ENCODE measurements around the gene DCTN3.

The DCTN3 gene

DNA sequence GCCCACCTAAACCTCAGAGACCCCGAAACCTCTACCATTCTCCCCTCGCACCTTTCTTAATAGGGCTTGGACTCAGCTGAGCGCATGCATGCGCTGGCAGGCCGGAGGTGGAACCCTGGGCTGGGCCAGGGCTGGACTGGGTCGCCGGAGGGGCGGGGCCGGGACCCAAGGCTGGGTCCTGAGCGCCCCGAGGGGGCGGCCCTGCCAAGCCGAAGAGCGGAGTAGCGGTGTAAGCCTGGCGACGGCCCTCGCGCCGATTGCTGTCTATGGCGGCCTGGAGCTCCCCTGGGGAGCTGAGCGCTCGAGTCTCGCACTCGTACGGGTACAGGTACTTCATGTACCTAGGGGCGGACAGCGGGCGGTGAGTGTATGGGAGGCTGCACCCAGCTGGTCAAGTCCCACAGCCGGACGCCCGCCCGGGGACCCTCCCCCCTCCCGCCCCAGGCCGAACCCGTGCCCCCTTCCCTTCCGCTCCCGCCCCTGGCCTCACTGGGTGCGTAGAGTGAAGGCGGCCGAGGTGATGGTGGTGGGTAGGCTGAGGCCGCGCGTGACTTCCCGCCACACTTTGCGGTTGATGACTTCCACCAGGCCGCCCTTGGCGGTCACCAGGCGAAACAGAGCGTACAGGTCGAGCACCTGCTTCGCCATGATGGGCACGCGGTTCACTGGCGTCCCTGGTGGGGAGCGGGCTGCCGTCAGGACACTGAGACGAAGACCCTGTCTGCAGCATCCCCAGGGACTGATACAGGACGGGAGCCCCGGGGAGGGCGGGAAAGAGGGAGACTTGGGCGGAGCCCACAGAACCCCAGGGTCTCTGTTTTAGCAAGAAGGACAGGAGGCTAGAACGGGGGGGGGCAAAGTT is 3.3 kb upstream of the DCTN3 start:
- DNase-seq, result no peak

DNA sequence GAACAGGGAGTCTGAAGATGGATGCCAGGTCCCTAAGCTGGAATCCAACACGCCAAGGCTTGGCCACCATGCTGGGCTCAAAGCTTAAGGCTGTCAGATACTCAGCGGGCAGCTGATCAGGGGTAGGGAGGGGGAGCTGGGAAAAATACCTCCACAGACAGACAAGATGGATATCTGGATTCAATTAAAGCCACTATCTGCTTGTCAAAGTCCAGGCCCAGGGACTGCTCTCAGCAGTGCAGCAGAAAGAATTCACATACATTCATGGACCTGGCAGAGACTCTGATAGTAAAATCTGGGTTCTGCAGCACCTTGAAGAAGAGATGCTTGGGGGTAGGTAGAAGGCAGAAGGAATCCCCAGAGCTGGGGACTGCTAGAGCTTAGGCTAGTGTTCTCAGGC is 5.2 kb downstream of the DCTN3 start:
- DNase-seq, result no peak

DNA sequence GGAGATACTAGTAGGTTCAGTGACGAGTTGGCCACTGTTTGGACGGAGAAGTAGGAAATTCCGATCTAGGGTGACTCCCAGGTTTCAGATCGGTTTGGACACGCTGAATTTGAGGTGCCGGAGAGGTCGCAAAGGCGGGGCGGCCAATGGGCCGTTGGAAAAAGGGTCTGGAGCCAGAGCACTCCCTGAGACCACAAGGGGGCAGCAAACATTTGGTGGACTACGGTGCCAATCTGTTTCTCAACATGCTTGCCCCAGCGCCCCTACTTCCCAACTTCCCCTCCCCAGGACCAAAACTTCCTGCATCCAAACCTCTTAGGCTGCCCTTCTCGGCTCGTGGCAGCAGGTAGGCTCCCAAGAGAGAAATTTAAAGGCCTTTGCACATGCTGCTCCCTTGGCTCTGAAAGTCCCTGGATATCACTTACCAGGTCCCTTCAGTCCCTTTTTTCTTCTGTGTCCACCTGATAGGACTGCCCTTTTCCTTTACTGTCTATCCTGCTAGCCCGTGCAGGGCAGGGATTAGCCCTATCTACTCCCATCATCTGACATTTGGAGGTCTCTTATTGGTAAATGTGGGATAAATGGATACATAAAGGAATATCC is 7.4 kb downstream of the DCTN3 start:
- DNase-seq, result peak; percentile 73

DNA sequence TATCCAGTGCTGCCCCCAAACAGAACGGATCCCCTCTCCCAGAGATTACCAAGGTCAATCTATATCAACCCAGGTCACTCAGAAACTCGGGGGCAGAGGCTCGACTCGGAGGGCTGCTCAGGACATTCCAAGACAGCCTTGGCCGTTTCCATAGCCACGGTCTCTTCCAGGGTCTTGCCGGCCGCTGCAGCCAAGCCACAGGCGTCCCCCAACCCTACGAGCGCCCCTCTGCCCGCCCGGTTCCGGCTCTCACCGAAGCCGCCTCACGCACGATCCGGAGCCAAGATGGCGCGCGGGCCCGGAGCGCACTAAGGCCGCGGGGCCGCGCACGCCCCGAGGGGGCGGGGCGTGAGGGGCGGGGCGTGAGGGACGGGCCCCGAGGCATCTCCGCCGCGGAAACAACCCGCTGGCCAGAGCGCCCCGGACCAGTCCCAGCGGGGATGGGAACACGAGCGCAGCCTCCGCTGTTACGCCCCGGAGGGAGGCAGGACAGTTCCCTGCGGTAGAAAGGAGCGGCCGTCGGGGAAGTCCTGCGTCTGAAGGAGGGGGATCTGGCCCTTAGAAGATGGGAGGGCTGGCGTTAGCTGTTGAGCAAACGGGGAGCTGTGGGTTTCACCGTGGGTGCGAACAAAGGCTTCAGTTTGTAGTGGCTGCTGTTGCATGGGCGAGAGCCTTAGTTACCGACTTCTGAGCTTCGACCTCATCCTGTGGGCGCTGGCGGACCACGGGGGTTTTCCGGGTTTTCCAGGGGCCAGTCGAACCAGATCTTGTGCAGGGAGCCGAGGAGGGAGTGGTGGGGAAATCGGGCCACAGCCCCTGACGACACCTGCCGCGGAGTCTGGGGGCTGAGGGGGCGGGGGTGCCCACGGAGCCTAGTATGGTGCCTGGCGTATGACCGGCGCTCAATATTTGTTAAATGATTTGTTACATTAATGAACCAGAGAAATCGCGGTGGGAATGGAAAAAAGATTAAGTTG is 8.2 kb downstream of the DCTN3 start, which contains the start of gene RPP25L:
TSS of gene RPP25L (minus strand) at position 287 of the 977 bp plus-strand sequence. CDS start 801 bp downstream, outside the sequence.
- DNase-seq, result peak; percentile 86

DNA sequence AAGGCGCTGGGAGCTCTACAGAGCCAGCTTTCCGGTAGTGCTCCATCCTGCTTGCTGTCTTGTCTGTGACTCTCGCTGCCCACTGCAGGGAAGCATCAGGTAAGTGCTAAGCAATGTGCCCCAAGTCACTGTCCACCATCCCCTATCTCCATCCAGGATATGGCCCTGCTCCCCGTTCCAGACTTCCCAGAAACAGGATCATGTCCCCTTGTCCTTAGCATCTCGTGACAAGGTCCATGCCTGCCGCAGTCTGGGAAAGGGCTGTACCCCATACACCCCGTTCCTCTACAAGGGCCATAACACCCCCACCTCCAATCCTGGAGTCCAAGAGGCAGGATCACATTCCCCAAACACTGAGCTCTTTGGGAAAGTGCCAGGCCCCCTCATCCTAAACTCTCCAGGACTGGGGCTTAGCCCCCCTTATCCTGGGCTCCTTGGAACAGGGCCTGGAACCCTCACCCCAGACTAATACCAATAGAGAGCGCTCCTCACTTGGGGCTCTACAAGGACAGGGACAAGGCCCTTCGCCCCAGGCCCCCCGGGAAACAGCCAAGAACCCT is 9.0 kb downstream of the DCTN3 start:
- DNase-seq, result no peak

DNA sequence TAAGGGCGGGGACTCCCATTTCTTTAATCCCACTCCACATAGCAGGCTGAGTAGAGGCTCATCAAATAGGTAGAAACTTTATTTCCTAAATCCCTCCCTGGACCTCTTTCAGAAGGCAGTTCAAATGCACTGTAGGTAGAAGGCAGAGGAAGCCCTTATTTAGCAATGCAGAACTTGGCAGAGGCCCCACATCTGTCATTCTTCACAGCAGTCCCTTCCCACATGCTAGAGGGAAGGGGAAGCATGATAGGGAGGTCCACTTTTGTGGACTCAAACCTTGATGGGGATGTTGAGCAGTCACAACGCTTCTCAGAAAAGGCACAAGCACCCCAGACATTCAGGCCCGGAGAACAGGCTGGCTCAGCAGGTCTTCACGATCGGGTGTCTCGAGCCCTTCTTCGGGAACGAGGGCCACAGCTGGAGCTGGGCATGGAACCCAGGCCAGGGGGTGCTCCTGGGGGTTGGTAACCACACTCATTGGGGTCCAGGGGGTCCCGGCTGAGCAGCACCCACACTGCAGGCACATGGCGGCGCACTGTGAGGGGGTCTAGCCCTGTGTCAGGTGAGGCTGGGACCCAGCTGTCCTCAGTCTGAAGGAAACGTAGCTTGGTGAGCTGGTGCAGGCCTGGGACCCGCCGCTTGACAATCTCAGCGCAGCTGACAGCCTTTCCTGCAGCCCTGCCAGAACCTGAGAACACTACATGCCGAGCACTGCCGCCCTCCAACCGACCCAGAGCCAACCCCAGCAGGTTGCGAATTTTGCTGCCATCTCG is 9.7 kb downstream of the DCTN3 start:
- DNase-seq, result no peak

DNA sequence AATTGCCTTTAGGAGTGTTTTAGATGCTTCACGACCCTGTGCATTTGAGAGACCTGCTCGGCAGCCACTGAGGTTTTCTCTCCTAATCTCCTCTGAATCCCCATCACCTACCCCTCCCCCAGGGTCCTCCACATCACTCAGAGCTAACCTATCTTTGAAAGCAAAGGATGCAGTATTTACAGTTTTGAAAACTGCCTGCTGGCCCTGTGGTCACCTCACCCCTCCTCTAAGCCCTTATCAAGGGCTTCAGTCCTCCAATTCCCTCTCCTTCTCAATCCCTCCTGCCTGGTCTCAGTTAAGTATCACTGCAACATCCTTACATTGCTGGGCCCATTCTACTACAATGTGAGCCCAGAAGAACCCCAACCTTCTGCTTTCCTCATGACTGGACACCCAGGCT is 13.0 kb downstream of the DCTN3 start:
- DNase-seq, result no peak

DNA sequence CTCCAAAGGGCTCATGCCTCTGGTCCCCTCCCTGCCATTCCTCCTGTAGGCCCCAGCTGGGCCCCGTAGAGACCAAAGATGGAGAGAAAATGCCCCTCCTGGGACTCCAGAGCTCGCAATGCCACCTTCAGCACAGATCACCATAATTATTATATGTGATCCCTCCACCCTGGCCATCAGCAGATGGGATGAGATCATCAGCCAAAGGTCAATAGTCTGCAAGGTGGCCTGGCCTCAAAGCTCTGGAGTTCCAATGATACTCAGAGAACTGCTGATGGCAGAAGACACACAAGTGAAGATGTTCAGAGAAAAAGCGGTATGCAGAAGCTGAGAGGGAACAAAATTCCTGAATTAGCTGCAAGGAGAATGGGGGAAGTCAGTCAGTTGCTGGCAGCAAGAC is 13.4 kb downstream of the DCTN3 start:
- no peak for DNase-seq

DNA sequence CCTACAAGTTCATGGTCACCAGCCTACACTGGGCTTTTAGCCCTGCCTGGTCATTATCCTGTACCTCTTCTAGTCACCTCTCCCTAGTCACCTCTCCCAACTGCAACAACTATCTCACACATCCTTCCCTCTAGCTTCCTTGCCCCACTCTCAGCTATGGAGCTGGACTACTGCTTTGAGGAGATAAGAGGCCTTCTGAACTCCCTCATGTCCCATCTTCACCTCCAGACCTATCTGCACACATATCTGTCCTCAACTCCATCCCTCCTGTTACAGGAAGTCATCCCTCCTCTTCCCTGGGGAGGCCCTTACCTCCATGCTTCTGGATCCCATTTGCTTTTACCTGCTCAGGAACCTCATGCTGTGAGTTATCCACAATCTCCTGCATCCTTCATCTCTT is 14.1 kb downstream of the DCTN3 start:
- no peak for DNase-seq

DNA sequence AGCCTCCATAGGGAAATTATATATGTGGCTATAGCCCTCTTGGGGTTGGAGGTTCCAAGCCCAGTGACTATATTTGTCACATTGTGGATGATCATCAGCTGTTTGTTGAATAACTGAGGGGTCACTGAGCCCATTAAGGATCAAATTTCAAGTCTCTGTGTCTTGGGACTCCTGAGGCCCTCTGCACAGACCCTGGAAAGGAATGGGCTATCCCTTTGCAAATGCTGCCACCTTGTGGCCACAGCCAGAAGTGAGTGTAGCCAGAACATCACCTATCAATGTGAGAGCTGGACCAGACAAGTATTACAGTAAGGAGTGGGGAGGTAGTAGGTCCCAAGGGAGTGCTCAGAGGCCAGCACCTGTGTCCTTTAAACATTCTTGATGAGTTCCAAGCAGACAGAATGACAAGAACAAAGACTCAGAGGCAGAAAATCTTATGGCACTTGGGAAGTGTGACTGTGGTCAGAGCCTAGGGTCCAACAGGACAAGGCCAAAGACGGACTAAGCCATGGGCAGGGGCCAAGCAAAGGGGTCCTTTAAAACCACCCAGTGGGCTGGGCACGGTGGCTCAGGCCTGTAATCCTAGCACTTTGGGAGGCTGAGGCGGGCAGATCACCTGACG is 16.6 kb downstream of the DCTN3 start:
- peak; percentile 69 for DNase-seq

DNA sequence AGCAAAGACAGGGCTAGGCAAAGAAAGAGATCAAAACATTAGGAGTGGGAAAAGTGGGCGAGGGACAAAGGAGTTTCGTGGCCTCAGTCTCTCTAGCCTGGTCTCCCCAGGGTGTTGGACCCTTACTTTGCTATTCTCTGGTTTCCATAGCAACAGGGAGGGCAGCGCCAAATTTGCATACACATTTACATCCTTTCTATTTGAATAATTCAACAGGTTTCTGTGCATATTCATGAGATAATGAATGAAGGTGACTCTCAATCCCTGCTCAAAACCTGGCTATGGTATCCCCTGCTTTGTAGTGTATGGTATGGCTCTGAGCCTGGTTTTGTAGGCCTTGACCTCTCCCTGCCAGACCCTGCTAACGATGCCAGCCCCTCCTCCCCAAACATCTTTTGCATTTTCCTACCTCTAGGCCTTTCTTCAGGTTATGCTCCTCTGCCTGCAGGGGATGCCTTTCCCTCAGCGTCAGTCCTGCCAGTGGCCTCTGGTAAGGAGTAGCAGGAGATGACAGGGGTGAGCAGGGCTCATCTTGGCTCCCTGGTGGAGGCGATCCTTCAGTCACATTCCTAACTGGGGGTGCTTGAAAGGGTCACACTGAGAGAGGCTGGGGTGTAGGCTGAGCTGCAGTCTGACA is 18.2 kb downstream of the DCTN3 start:
- DNase-seq, result no peak

DNA sequence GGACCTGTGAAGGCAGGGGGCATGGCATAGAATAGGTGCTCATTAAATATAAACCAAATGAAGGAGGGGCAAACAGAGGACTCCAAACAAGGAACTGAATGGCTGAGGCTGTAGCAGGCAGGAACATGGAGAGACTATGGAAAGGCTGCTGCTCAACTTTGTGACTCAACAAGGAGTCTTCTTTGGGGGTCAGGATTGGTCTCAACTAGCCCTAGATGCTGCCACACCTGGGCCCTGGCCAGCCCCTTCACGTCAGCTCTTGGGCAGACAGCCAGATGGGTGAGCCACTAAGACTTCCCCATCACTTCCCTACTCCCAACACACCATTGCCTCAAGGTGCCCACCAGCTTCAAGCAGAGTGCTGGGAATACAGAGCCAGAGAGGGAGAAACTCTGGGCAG is 19.4 kb downstream of the DCTN3 start:
- DNase-seq, result no peak

DNA sequence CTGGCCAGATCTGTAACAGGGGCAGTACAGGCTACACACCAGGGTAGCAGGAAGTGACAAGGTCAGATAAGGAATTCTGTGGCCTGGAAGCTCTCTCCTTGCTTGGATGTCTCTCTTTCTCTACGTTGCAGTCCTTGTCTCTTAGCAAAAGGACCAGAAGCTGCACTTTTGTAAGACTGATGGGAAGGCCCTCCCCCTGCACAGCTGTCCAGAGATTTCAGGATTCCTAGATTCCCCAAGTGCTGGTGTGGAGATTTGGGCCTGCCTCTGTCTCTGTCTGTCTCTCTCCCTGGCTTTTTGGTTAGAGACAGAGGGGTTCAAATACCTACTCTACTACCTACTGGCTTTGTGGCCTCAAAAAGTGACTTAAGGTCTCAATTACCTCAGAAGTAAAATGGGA is 20.7 kb downstream of the DCTN3 start:
- DNase-seq, result no peak

DNA sequence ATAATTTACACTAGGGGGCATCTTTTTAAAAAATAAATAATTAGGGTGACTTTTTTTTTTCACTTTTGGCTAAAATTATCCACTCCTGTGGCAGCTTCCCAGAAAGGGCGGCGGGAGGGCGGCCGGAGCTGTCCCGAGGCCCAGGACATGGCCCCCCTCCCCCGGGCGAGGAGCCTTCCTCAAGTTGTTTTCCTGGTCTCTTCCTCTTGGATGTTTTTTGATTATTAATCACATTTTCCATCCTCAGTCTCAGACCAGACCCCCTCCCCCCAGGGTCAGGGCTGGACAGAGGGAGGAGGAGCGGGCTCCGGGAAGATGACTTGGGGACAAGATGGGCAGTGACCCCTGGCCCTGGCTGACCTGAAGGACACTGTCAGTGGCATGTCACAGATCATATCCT is 26.1 kb downstream of the DCTN3 start:
- DNase-seq, result no peak

DNA sequence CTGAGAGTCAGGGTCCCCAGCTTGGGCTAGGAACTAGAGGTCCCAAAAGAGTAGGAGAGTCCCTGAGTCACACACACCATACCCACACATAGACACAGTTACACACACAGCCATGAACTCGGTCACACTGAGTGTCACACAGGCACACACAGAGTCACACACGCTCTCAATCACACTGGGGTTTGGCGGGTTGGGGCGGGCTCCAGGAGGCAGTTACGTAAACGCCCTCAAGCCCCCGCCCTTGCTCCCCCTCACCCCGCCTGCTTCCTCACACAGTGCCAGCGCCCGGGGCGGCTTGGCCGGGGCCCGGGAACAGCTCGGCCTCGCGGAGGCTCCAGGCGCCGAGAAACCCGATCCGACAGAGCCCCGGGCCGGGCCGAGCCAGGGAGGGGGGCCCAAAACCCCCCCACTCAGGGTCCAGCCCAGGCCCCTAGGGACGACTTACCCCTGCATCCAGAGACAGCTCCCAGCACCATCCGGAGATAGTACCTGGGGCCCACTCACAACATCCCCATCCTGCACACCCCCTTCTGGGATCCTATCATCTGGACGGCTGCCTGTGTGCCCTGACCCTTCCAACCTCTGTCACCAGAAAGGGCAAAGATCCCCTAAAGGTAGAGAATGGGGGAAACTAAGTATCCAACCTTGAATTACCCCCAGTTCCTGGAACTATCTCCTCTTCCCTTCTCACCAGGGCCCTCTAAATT is 27.2 kb downstream of the DCTN3 start:
- no peak for DNase-seq

DNA sequence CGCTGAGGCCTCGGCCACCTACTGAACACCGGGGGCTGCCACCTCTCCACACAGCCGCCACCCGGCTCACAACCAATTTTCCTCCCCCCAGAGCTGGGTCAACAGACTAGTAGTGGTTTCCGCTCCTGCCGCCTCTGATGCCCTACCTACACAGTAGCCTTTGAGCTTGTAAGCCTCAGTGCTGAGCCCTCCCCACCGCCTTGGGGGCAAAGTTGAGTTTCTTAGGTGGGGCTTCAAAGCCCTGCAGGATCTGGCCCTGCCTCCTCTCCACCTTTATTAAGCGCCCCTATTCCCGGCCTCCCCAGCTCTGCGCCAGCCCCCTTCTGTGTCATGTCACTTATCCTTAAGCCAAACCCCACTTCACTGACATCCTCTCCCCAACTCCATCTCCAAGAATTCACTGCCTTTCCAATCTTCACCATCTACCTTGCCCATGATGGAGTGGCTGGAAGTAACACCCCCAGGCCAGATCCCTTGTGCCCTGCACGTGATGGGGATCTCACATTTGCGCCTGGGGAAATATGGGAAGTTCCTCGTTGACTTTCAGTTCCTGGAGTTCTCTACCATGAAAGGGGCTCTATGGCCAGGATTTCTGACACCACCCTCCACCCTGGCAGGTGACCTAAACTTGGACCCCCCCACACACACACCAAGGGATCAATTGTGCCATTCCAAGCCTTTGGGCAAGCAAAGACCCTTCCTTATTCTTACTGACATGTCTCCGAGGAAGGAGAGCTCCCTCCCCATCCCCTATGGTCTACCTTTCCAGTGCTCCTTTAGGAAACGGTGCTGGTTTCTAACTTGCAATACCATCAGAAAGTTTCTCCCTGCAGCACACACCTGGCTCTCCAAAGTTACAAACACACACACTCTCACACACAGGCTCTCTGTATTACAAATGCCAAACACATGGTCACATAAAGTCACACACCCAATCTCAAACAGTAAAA is 28.1 kb downstream of the DCTN3 start:
- DNase-seq, result no peak

DNA sequence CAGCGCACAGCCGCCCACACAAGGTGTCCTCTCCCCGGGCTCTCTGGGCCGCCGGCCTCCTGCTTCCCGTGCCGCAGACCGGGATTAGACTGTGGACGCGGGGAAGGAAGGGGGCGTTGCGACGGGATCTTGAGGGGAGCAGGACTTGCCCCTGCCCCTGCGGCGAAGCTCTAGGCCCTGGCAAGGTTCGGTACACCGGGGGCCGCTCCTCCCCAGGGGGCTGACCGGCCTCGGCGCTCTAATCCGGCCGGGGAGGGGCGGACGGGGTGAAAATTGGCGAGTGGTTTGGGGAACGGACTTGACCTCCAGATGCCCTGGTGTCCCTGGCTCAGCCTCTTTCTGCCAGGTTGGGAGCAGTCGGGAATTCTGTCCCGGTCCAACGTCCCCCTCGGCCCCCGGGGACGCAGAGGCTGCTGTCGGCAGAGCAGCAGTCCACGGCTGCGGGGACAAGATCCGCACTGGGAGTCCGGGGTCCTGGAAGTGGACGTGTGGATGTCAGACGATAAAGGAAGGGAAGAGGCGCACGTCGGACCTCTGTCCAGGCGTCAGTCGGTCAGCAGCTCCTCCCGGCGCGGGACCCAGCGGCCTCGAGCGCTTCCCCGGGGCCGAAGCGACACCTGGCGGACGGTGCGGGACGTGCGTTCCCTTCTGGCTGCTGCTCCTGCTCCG is 28.9 kb downstream of the DCTN3 start:
- DNase-seq, result peak; percentile 65
